ENCODE results near the gene RETN.

GRCh38 chr19:7690779-7691258 is 22.0 kb downstream of the RETN start:
- no peak for TF ChIP-seq PATZ1 (CRISPR knock-in tag; IDR thresholded peaks at IDR 0.05; ENCODE audit: borderline replicate concordance)
- TF ChIP-seq ZFP3 (CRISPR knock-in tag; IDR thresholded peaks at IDR 0.05): no peak
- TF ChIP-seq RARB (CRISPR knock-in tag; IDR thresholded peaks at IDR 0.05): no peak
- no peak for TF ChIP-seq OSR1 (CRISPR knock-in tag; IDR thresholded peaks at IDR 0.05)
- no peak for TF ChIP-seq PPARA (CRISPR knock-in tag; IDR thresholded peaks at IDR 0.05; ENCODE audit: borderline replicate concordance)
- TF ChIP-seq ZFP30 (CRISPR knock-in tag; IDR thresholded peaks at IDR 0.05): no peak
- TF ChIP-seq ARNTL (CRISPR knock-in tag; IDR thresholded peaks at IDR 0.05; ENCODE audit: borderline replicate concordance, low read depth): no peak
- no peak for TF ChIP-seq ZNF8 (CRISPR knock-in tag; IDR thresholded peaks at IDR 0.05)
- no peak for TF ChIP-seq GLIS3 (CRISPR knock-in tag; IDR thresholded peaks at IDR 0.05)
- TF ChIP-seq CREB5 (CRISPR knock-in tag; IDR thresholded peaks at IDR 0.05; ENCODE audit: low read depth): no peak
- TF ChIP-seq SNAI2 (CRISPR knock-in tag; IDR thresholded peaks at IDR 0.05): no peak
- no peak for TF ChIP-seq TSHZ2 (CRISPR knock-in tag; IDR thresholded peaks at IDR 0.05)

Measured in SK-N-SH treated with all-trans-retinoic acid at 6 μM for 48 hours (cell line).